GM06990 (cell line): ENCODE results near the gene COQ8B.

Source experiments
- DNase-seq: peaks from one replicate; pipeline ENCODE4 v3.0.0-alpha.2; 2011; ENCODE audit not compliant: insufficient read length; ENCODE audit errors: extremely low read depth
- H3K27me3 ChIP-seq: replicated peaks from 2 replicates; pipeline ENCODE4 v1.6.0; 2011; ENCODE audit warnings: low read length; ENCODE audit not compliant: control insufficient read depth, insufficient read depth
- H3K36me3 ChIP-seq: 2 replicates; pipeline ENCODE4 v1.5.1; 2011; ENCODE audit warnings: low read length; ENCODE audit not compliant: control insufficient read depth, insufficient read depth
- H3K4me3 ChIP-seq: replicated peaks from 2 replicates; pipeline ENCODE4 v1.5.1; 2011; ENCODE audit warnings: low read depth, mild to moderate bottlenecking, control low read depth, low read length
- CTCF ChIP-seq: IDR thresholded peaks from 2 replicates; pipeline ENCODE4 v1.5.1; 2011; ENCODE audit warnings: low read length, control low read depth, mild to moderate bottlenecking, inconsistent platforms; ENCODE audit not compliant: insufficient read depth, poor library complexity, severe bottlenecking

Gene COQ8B

GRCh38 chr19:40758491-40758890 lies 41.8 kb upstream of the COQ8B start:
- no peak for TF ChIP-seq CTCF
- no peaks in the 10 kb centered on the region for H3K27me3 ChIP-seq
- DNase-seq: no peak
- H3K4me3 ChIP-seq: no peak overlapping the region
- peaks cover 53% of the 10 kb centered on the region for H3K36me3 ChIP-seq

- DNase-seq: no peak
- TF ChIP-seq CTCF: no peak
- Histone ChIP-seq H3K4me3 (peak overlapping the region; percentile 8; the same call in 1 of the 2 replicates), H3K27me3 (no peaks in the 10 kb centered on the region), H3K36me3 (peaks cover 34% of the 10 kb centered on the region)
Observed at GRCh38 chr19:40756502-40757110, 39.9 kb upstream of the COQ8B start.

- no peaks in the 10 kb centered on the region for H3K27me3 ChIP-seq
- H3K4me3 ChIP-seq: no peak overlapping the region; the same call in 1 of the 2 replicates
- peaks cover 34% of the 10 kb centered on the region for H3K36me3 ChIP-seq
- TF ChIP-seq CTCF: no peak
- DNase-seq: no peak
Observed at GRCh38 chr19:40755791-40756190, 39.1 kb upstream of the COQ8B start.

- no peak for DNase-seq
- no peak for TF ChIP-seq CTCF
- Histone ChIP-seq H3K27me3 (no peaks in the 10 kb centered on the region), H3K36me3 (peaks cover 31% of the 10 kb centered on the region), H3K4me3 (peak overlapping the region; percentile 30)
Observed at GRCh38 chr19:40755248-40755624, 38.5 kb upstream of the COQ8B start.

GRCh38 chr19:40754611-40755247 lies 38.0 kb upstream of the COQ8B start:
- Histone ChIP-seq H3K27me3 (no peaks in the 10 kb centered on the region), H3K36me3 (peaks cover 28% of the 10 kb centered on the region), H3K4me3 (peak overlapping the region; percentile 50)
- no peak for TF ChIP-seq CTCF
- peak; percentile 39 for DNase-seq
